Keratinocyte (primary cell): ENCODE results near the gene OR11L1. TPM values are rescaled to one million over a fixed set of nuclear protein-coding genes. Genes with fewer than 3 reads are reported as not detected.

Source experiments
- DNase-seq: peaks from one replicate; pipeline ENCODE4 v3.0.0-alpha.2; 2011; ENCODE audit warnings: low read depth, missing footprints, low spot score
- FAIRE-seq: peaks from 2 replicates; lab custom pipeline; 2011; peaks lifted over from hg19 to GRCh38; lab: Jason Lieb, UNC
- H2AFZ ChIP-seq: 2 replicates; pipeline ENCODE4 v1.6.0; 2012; ENCODE audit warnings: low read length, control low read depth, inconsistent platforms; ENCODE audit not compliant: control insufficient read depth
- H3K27ac ChIP-seq: 2 replicates; pipeline ENCODE4 v1.5.1; 2011; ENCODE audit warnings: low read length; ENCODE audit not compliant: control insufficient read depth, insufficient read depth
- H3K27me3 ChIP-seq: 3 replicates; pipeline ENCODE4 v1.6.0; 2011; ENCODE audit warnings: low read length; ENCODE audit not compliant: control insufficient read depth, insufficient read depth; ENCODE audit errors: extremely low read depth
- H3K36me3 ChIP-seq, 2 experiments: 2 replicates in 1 of 2; 3 replicates in 1 of 2; pipeline ENCODE4 v1.5.1; 2011; ENCODE audit warnings: low read length in 2 of 2, mild to moderate bottlenecking in 1 of 2; ENCODE audit not compliant: control insufficient read depth in 2 of 2, insufficient read depth in 2 of 2; ENCODE audit errors: extremely low read depth in 1 of 2
- H3K4me1 ChIP-seq: 3 replicates; pipeline ENCODE4 v1.5.1; 2011; ENCODE audit warnings: low read length; ENCODE audit not compliant: control insufficient read depth, insufficient read depth; ENCODE audit errors: extremely low read depth
- H3K4me2 ChIP-seq: 3 replicates; pipeline ENCODE4 v1.6.0; 2011; ENCODE audit warnings: low read depth, low read length; ENCODE audit not compliant: control insufficient read depth, insufficient read depth; ENCODE audit errors: extremely low read depth
- H3K4me3 ChIP-seq, 3 experiments: fragments of 200-600 bp in 1 of 3; sonication (generic) in 1 of 3; 2 replicates in 2 of 3; 3 replicates in 1 of 3; pipeline ENCODE4 v1.5.1; 2011 to 2016; ENCODE audit warnings: low read length in 3 of 3, mild to moderate bottlenecking in 3 of 3, control low read depth in 2 of 3, inconsistent platforms in 1 of 3, low read depth in 1 of 3, mixed read lengths in 1 of 3, mixed run types in 1 of 3, moderate library complexity in 1 of 3; ENCODE audit not compliant: control insufficient read depth in 2 of 3, insufficient read depth in 2 of 3; ENCODE audit errors: extremely low read depth in 1 of 3
- H3K79me2 ChIP-seq: 2 replicates; pipeline ENCODE4 v1.6.0; 2012; ENCODE audit warnings: low read length; ENCODE audit not compliant: control insufficient read depth, insufficient read depth
- H3K9ac ChIP-seq: 3 replicates; pipeline ENCODE4 v1.6.0; 2011; ENCODE audit warnings: low read length; ENCODE audit not compliant: control insufficient read depth, insufficient read depth; ENCODE audit errors: extremely low read depth
- H3K9me1 ChIP-seq: 3 replicates; pipeline ENCODE4 v1.6.0; 2011; ENCODE audit warnings: low read length; ENCODE audit not compliant: control insufficient read depth, insufficient read depth; ENCODE audit errors: extremely low read depth
- H3K9me3 ChIP-seq: 2 replicates; pipeline ENCODE4 v1.5.1; 2012; ENCODE audit warnings: low read depth, low read length; ENCODE audit not compliant: control insufficient read depth
- H4K20me1 ChIP-seq: 3 replicates; pipeline ENCODE4 v1.6.0; 2011; ENCODE audit warnings: low read length; ENCODE audit not compliant: control insufficient read depth, insufficient read depth; ENCODE audit errors: extremely low read depth
- EZH2 ChIP-seq: IDR thresholded peaks from one replicate; pipeline ENCODE4 v1.6.1; 2012; ENCODE audit warnings: inconsistent platforms, mild to moderate bottlenecking, low read length, moderate library complexity
- dilution Hi-C: fragments of 300-500 bp; cut with MboI; formaldehyde crosslinking; loops from one replicate; pipeline ENCODE4 v1.7.0; 2020; ENCODE audit warnings: low sequenced_read_pairs; ENCODE audit not compliant: extremely low pct_ligation_motif_present
- polyA plus RNA-seq, 5 experiments: library from polyadenylated mRNA; depleted of rRNA in 3 of 5; stranded (reverse) in 3 of 5; stranded (forward) in 1 of 5; unstranded in 1 of 5; fragments of >200 nt; gene quantifications; 1 replicate in 1 of 5; 2 replicates in 3 of 5; 3 replicates in 1 of 5; pipeline versions ENCODE4 v1.2.1 to v1.2.3, GENCODE V29; 2011 to 2012; ENCODE audit warnings: missing spikeins in 2 of 5, low read depth in 1 of 5, low replicate concordance in 1 of 5
- TF ChIP-seq, protein P1 (sequence below), 3 experiments: IDR thresholded peaks in 1 of 3; conservative IDR thresholded peaks in 1 of 3; optimal IDR thresholded peaks in 1 of 3; 2 replicates in 2 of 3; 3 replicates in 1 of 3; pipeline versions ENCODE3 to v1.5.1; 2011; ENCODE audit warnings: low read length in 3 of 3, mild to moderate bottlenecking in 3 of 3, moderate library complexity in 2 of 3, control low read depth in 1 of 3, inconsistent platforms in 1 of 3; ENCODE audit not compliant: insufficient read depth in 2 of 3; ENCODE audit errors: extremely low read depth in 1 of 3

OR11L1 gene
- polyA plus RNA-seq, 1 donor (not counting 4 experiments of a cell fraction or from before 2014, with no cell fraction given), result not detected

DNA sequence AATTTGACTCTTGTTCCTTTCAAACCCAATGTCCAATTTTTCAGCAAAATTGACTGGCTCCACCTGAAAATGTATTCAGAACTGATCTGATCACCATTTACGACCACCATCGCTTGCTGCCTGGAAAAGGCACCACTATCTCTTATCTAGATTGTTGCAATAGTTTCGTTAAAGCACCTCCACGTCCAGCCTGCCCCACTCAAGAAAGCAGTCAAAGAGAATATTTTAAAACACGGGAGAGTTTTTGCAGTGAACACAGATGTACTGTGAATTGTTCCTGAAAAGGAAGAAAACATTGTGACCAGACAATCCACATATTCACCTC, 4.0 kb upstream of the OR11L1 start:
- Histone ChIP-seq H4K20me1 (no peaks in the 10 kb centered on the region), H3K4me3 (no peak overlapping the region), H3K36me3 (no peaks in the 10 kb centered on the region), H3K79me2 (no peaks in the 10 kb centered on the region), H3K9me3 (peaks cover 3% of the 10 kb centered on the region), H3K4me2 (no peak overlapping the region), H3K9ac (no peak overlapping the region), H3K9me1 (no peaks in the 10 kb centered on the region), H3K4me1 (no peaks in the 10 kb centered on the region), H2AFZ (no peak overlapping the region), H3K27ac (no peak overlapping the region), H3K27me3 (no peaks in the 10 kb centered on the region)
- FAIRE-seq, result no peak
- TF ChIP-seq EZH2, result no peak
- TF ChIP-seq, protein P1, sequence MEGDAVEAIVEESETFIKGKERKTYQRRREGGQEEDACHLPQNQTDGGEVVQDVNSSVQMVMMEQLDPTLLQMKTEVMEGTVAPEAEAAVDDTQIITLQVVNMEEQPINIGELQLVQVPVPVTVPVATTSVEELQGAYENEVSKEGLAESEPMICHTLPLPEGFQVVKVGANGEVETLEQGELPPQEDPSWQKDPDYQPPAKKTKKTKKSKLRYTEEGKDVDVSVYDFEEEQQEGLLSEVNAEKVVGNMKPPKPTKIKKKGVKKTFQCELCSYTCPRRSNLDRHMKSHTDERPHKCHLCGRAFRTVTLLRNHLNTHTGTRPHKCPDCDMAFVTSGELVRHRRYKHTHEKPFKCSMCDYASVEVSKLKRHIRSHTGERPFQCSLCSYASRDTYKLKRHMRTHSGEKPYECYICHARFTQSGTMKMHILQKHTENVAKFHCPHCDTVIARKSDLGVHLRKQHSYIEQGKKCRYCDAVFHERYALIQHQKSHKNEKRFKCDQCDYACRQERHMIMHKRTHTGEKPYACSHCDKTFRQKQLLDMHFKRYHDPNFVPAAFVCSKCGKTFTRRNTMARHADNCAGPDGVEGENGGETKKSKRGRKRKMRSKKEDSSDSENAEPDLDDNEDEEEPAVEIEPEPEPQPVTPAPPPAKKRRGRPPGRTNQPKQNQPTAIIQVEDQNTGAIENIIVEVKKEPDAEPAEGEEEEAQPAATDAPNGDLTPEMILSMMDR (optimal IDR thresholded peaks at IDR 0.05 in 1 of 3, IDR thresholded peaks at IDR 0.05 in 1 of 3, conservative IDR thresholded peaks at IDR 0.05 in 1 of 3; ENCODE audit: extremely low read depth in 1 of 3, insufficient read depth in 2 of 3, low read length in 3 of 3), result no peak
- dilution Hi-C loops, result no loop called here
- no peak for DNase-seq

DNA sequence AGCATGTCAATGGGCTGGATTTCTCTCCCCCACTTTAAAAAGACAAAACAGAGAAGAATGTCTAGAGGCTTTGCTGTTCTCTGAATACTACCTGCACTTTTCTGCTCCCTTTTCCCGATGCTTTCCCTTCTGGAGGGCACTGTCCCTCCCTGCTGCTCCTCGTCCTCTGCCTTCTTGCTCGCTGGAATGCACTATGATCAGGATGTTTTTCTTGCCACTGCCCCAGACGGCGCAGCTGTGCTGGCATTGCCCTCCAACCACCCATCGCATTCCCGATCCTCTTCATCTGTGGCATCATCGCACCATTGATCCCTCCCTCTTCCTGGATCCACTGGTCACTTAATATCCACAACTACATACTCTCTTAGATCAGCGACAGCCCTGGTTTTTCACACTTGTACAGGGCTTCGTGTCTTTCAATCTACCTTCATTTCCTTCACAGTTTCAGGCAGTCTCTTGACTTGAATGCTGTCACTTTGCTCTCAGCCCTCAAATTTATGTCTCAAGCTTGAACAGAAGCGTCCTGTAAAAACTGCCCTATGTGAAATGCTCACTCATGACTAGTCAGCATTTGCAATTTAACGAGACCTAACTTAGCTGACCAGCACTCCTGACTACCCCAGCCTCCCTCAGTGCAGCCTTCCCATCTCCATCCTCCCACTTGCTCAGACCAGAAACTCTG, 3.5 kb upstream of the OR11L1 start:
- no peaks in the 10 kb centered on the region for H3K36me3 ChIP-seq
- DNase-seq, result no peak
- peaks cover 3% of the 10 kb centered on the region for H3K9me3 ChIP-seq
- H4K20me1 ChIP-seq, result no peaks in the 10 kb centered on the region
- H3K27me3 ChIP-seq, result no peaks in the 10 kb centered on the region
- dilution Hi-C loops, result no loop called here
- no peak overlapping the region for H2AFZ ChIP-seq
- FAIRE-seq, result no peak
- H3K4me1 ChIP-seq, result no peaks in the 10 kb centered on the region
- H3K4me3 ChIP-seq, result no peak overlapping the region
- TF ChIP-seq, protein P1 (optimal IDR thresholded peaks at IDR 0.05 in 1 of 3, IDR thresholded peaks at IDR 0.05 in 1 of 3, conservative IDR thresholded peaks at IDR 0.05 in 1 of 3; ENCODE audit: extremely low read depth in 1 of 3, insufficient read depth in 2 of 3, low read length in 3 of 3), result no peak
- no peak for TF ChIP-seq EZH2
- H3K79me2 ChIP-seq, result no peaks in the 10 kb centered on the region
- H3K4me2 ChIP-seq, result no peak overlapping the region
- no peak overlapping the region for H3K9ac ChIP-seq
- no peak overlapping the region for H3K27ac ChIP-seq
- H3K9me1 ChIP-seq, result no peaks in the 10 kb centered on the region
